MM.1S (cell line): Measurements from ENCODE around the gene MROH2A.

ENCODE experiments used
- DNase-seq: peaks from one replicate; pipeline ENCODE4 v3.0.0-alpha.2; 2015
- H2AFZ ChIP-seq: fragments of 300-600 bp; sonication (generic); 2 replicates; pipeline ENCODE4 v1.6.0; 2016; ENCODE audit warnings: antibody characterized with exemption, low read length
- H3F3A ChIP-seq: fragments of 300-600 bp; sonication (generic); 2 replicates; pipeline ENCODE4 v1.6.1; 2016; ENCODE audit warnings: mild to moderate bottlenecking, antibody characterized with exemption, low read length, moderate library complexity, mixed read lengths; ENCODE audit not compliant: insufficient read depth
- H3K27ac ChIP-seq: fragments of 300-600 bp; sonication (generic); 2 replicates; pipeline ENCODE4 v1.5.1; 2016; ENCODE audit warnings: mild to moderate bottlenecking, low read length
- H3K27me3 ChIP-seq: fragments of 300-600 bp; sonication (generic); replicated peaks from 2 replicates; pipeline ENCODE4 v1.6.0; 2016; ENCODE audit warnings: low read length; ENCODE audit not compliant: insufficient read depth
- H3K36me3 ChIP-seq: fragments of 300-600 bp; sonication (generic); replicated peaks from 2 replicates; pipeline ENCODE4 v1.6.1; 2016; ENCODE audit warnings: mild to moderate bottlenecking, low read length, mixed read lengths; ENCODE audit not compliant: insufficient read depth
- H3K4me1 ChIP-seq: fragments of 300-600 bp; sonication (generic); 2 replicates; pipeline ENCODE4 v1.6.1; 2016; ENCODE audit warnings: low read length, mixed read lengths
- H3K4me2 ChIP-seq: fragments of 300-600 bp; sonication (generic); 2 replicates; pipeline ENCODE4 v1.6.0; 2016; ENCODE audit warnings: low read depth, low read length
- H3K4me3 ChIP-seq: fragments of 300-600 bp; sonication (generic); 2 replicates; pipeline ENCODE4 v1.5.1; 2016; ENCODE audit warnings: low read length, mixed read lengths
- H3K79me2 ChIP-seq: fragments of 300-600 bp; sonication (generic); 2 replicates; pipeline ENCODE4 v1.6.1; 2016; ENCODE audit warnings: mixed run types, low read length, mixed read lengths
- H3K9ac ChIP-seq: fragments of 300-600 bp; sonication (generic); 2 replicates; pipeline ENCODE4 v1.6.1; 2016; ENCODE audit warnings: low read length, mixed read lengths
- H3K9me2 ChIP-seq: fragments of 300-600 bp; sonication (generic); replicated peaks from 2 replicates; pipeline ENCODE4 v1.6.1; 2016; ENCODE audit warnings: mild to moderate bottlenecking, low read length, mixed read lengths; ENCODE audit not compliant: insufficient read depth
- H3K9me3 ChIP-seq: fragments of 300-600 bp; sonication (generic); replicated peaks from 2 replicates; pipeline ENCODE4 v1.6.1; 2016; ENCODE audit warnings: mild to moderate bottlenecking, low read length, mixed read lengths; ENCODE audit not compliant: insufficient read depth
- H4K20me1 ChIP-seq: fragments of 300-600 bp; sonication (generic); 2 replicates; pipeline ENCODE4 v1.6.1; 2016; ENCODE audit warnings: mild to moderate bottlenecking, low read length, moderate library complexity, mixed read lengths; ENCODE audit not compliant: insufficient read depth
- EZH2 ChIP-seq: fragments of 300-600 bp; sonication (generic); optimal IDR thresholded peaks from 2 replicates; pipeline ENCODE3; 2017; ENCODE audit warnings: low read depth, mild to moderate bottlenecking, antibody characterized with exemption, low read length, mixed read lengths
- EZH2phosphoT487 ChIP-seq: fragments of 300-600 bp; sonication (generic); IDR thresholded peaks from 2 replicates; pipeline ENCODE4 v1.6.1; 2018; ENCODE audit warnings: antibody characterized with exemption, low read length
- TF ChIP-seq, protein P1 (sequence below): fragments of 300-600 bp; sonication (generic); IDR thresholded peaks from 2 replicates; pipeline ENCODE4 v1.5.1; 2016; ENCODE audit warnings: antibody characterized with exemption, low read length, mixed read lengths

The MROH2A gene

DNA sequence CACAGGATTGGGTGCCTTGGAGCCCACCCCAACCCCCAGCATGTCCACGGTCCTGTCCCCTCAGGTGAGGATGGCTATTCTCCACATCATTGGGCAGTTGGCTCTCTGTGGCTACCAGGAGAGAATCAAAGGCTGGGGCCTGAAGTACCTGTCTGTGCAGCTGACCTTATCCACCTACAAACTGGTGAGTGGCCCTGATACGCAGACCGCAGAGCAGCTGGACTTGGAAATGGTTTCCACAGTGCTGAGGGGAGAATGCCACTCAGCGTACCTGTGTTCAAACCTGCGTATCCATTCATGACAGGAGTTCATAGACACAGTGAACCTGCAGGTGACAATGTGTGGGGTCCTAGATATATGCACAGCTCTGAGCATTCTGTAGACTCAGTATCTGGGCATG, 21.6 kb downstream of the MROH2A start:
- no peaks in the 10 kb centered on the region for H4K20me1 ChIP-seq
- H3K4me1 ChIP-seq, result peaks cover 11% of the 10 kb centered on the region
- H3K79me2 ChIP-seq, result no peaks in the 10 kb centered on the region
- no peak overlapping the region for H3K4me3 ChIP-seq
- no peak for DNase-seq
- no peak overlapping the region for H2AFZ ChIP-seq
- H3K9me3 ChIP-seq, result no peaks in the 10 kb centered on the region
- H3K27me3 ChIP-seq, result no peaks in the 10 kb centered on the region
- H3K9ac ChIP-seq, result no peak overlapping the region
- no peaks in the 10 kb centered on the region for H3K36me3 ChIP-seq
- H3K27ac ChIP-seq, result no peak overlapping the region
- H3F3A ChIP-seq, result no peaks in the 10 kb centered on the region
- no peaks in the 10 kb centered on the region for H3K9me2 ChIP-seq
- H3K4me2 ChIP-seq, result no peak overlapping the region
- TF ChIP-seq EZH2phosphoT487, result no peak
- TF ChIP-seq, protein P1, sequence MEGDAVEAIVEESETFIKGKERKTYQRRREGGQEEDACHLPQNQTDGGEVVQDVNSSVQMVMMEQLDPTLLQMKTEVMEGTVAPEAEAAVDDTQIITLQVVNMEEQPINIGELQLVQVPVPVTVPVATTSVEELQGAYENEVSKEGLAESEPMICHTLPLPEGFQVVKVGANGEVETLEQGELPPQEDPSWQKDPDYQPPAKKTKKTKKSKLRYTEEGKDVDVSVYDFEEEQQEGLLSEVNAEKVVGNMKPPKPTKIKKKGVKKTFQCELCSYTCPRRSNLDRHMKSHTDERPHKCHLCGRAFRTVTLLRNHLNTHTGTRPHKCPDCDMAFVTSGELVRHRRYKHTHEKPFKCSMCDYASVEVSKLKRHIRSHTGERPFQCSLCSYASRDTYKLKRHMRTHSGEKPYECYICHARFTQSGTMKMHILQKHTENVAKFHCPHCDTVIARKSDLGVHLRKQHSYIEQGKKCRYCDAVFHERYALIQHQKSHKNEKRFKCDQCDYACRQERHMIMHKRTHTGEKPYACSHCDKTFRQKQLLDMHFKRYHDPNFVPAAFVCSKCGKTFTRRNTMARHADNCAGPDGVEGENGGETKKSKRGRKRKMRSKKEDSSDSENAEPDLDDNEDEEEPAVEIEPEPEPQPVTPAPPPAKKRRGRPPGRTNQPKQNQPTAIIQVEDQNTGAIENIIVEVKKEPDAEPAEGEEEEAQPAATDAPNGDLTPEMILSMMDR, result no peak
- TF ChIP-seq EZH2, result no peak

DNA sequence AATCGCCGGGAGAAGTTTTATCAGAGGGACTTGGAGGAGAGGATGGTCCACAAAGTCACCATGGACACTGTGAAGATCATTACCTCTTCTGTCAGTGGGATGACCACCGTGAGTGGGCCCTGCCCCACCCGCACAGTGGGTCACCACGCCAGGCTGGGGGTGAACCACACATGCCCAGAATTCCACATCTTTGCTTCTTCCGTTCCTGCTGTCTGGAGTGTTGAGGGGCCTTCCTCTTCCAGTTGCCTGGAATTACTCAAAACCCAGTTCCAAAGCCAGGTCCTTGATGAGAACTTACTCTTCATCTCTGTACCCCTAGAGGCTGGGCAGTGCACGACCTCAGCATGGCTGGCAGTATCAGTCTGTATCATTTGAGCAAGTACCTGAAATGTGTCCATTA, 22.1 kb downstream of the MROH2A start:
- Histone ChIP-seq H2AFZ (no peak overlapping the region), H3F3A (no peaks in the 10 kb centered on the region), H3K4me3 (no peak overlapping the region), H3K9ac (no peak overlapping the region), H4K20me1 (no peaks in the 10 kb centered on the region), H3K27me3 (no peaks in the 10 kb centered on the region), H3K4me2 (no peak overlapping the region), H3K4me1 (peaks cover 11% of the 10 kb centered on the region), H3K27ac (no peak overlapping the region), H3K9me3 (no peaks in the 10 kb centered on the region), H3K79me2 (no peaks in the 10 kb centered on the region), H3K9me2 (no peaks in the 10 kb centered on the region), H3K36me3 (no peaks in the 10 kb centered on the region)
- TF ChIP-seq, protein P1, result no peak
- no peak for TF ChIP-seq EZH2phosphoT487
- TF ChIP-seq EZH2, result no peak
- no peak for DNase-seq

DNA sequence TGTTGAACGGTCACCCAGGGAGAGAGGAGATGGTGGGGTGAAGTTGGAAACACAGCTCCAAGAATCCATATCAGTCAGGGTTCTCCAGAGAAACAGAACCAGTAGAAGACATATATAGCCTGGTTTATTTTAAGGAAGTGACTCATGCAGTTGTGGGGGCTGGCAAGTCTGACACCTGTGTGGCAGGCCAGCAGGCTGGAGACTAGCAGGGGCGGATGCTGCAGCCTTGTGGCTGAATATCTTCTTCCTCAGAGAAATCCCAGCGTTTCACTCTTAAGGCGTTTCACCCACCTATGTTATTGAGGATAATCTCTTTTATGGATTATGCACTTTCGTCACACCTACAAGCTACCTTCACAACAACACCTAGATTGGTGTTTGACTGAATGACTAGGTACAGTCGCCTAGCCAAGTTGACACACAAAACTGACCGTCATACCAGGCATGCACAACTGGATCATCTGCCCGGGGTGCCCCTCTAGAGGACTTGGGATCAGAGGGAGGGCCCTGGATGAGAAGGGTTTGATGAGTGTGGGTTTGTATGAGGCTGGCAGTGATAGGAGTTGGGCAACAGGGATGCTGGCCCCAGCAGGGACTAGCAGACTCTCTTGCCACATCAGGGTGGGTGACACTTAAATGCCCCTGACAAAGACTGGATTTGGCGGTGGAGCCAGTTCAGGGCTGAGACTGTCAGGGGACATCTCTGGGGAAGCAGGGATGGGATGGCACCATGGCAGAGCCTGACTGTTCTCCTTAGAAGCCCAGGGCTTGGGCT, 23.4 kb downstream of the MROH2A start:
- peaks cover 11% of the 10 kb centered on the region for H3K4me1 ChIP-seq
- H2AFZ ChIP-seq, result 0 out of 2 replicates have a peak overlapping the region, but pooled peaks have one; percentile 51
- H3K9me3 ChIP-seq, result no peaks in the 10 kb centered on the region
- no peak overlapping the region for H3K4me3 ChIP-seq
- peak; percentile 72 for DNase-seq
- no peaks in the 10 kb centered on the region for H3K36me3 ChIP-seq
- TF ChIP-seq EZH2phosphoT487 (no peak), EZH2 (no peak)
- TF ChIP-seq, protein P1, result peak; percentile 15; the same call in 1 of the 2 replicates
- no peaks in the 10 kb centered on the region for H3F3A ChIP-seq
- H3K9ac ChIP-seq, result no peak overlapping the region
- H4K20me1 ChIP-seq, result no peaks in the 10 kb centered on the region
- H3K79me2 ChIP-seq, result no peaks in the 10 kb centered on the region
- no peaks in the 10 kb centered on the region for H3K27me3 ChIP-seq
- H3K27ac ChIP-seq, result no peak overlapping the region
- no peaks in the 10 kb centered on the region for H3K9me2 ChIP-seq
- no peak overlapping the region for H3K4me2 ChIP-seq
